GM21576 (cell line): ENCODE measurements around the gene EPHB1.
"Not testable (repeated sequence)": the region's sequence is repeated elsewhere in the genome, so short reads cannot be mapped to it uniquely, and the experiment has no call there.

Source experiments
- ATAC-seq: cut with Tn5 transposase; IDR thresholded peaks from one replicate; pipeline ENCODE4 v1.9.1; 2021; ENCODE audit warnings: mild to moderate bottlenecking, moderate library complexity; ENCODE audit not compliant: unreplicated experiment

Gene EPHB1

GRCh38 chr3:135106445-135106844 is 311.4 kb downstream of the EPHB1 start:
- ATAC-seq: no peak

- ATAC-seq: no peak
These were observed 312.0 kb downstream of the EPHB1 start for GRCh38 chr3:135107043-135107442.

DNA sequence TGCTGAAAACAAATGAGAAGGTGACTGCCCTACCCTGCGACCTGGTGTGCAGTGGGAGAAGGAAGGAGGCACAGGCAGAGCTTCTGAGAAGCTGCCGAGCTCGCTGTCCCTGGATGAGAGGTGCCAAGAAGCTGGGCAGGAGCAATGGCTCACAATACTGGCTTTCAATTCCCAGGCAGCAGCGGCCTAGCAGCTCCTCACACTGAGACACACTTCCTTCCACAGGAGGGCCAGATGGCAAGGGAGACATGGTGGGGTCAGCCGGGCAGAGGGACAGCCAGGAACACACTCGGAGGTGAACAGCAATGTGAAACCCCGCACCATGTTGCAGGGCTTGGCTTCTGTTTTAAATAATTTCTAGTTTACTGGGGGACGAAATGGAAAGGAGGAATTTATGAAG is 314.6 kb downstream of the EPHB1 start:
- ATAC-seq: no peak

- not testable (repeated sequence) for ATAC-seq
These were observed 319.5 kb downstream of the EPHB1 start for GRCh38 chr3:135114551-135114950.

DNA sequence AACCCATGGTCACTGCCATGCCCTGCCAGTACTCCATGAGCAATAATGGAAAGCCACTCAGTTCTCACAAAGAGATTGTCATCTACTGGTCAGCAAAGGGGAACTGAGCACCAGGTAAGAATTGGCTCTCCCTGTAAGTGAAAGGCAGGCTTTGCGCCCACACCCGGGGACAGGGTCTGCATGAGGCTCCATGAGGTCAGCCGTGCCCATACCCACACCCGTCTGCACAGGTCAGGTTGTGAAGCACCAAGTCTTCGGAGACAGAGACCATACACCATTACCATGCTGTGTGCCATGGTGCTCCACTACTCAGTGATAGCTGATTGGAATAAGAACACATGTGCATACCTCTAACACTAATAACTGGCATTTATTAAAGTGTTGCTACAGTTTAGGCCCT is 322.9 kb downstream of the EPHB1 start:
- ATAC-seq: no peak

- ATAC-seq: no peak
These were observed 323.7 kb downstream of the EPHB1 start for GRCh38 chr3:135118792-135119191.

DNA sequence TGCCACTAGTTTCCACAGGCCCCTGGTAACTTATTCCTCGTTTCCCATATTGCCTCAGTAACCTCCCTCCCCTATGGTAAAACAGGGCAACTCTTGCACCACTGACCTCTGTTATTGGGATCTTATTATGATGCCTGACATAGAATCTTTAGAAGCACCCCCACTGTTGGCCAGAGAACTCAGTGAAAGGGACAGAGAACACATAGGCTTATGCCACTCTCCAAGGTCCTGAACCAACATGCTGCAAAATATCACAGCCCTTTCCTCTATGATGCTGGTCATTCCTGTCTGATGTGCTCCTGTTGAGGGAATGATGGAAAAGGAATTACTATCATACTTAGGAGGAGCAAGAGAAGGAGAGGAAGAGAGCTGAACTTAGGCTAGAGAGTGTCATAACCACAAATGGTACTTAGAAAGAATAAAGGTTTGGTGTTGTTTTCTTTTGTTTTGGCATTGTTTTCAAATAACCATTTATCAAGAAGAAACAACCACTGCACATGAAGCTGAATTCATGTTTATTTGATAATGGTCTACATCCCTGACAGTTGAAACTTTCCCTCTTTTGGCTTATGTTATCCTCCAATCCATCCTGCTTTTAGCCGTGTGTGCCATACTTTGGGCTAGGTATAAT is 330.2 kb downstream of the EPHB1 start:
- no peak for ATAC-seq

DNA sequence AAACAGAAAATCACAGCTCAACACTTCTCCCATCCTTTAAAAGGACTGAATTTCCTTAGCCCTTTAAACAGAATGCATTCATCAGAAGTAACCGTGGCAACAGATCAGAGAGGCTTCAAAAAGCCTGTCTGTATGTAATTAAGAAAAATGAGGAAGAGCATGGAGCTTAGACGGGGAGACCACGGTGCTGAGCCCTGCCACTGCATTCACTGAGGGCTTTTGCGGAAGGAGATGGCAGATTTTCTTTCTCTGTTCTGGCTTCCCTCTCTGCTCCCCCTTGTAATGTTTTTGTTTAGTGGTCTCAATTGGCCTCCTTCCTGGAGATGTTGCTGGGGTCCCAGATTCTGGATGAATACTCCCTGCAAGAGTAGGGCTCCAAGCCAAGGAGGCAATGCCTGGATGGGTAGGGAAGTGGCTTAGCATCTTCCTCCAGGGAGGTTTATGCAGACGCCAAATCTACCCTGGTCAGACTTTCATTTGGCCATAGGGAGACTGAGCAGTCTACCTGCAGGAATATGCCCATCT is 332.9 kb downstream of the EPHB1 start:
- no peak for ATAC-seq

DNA sequence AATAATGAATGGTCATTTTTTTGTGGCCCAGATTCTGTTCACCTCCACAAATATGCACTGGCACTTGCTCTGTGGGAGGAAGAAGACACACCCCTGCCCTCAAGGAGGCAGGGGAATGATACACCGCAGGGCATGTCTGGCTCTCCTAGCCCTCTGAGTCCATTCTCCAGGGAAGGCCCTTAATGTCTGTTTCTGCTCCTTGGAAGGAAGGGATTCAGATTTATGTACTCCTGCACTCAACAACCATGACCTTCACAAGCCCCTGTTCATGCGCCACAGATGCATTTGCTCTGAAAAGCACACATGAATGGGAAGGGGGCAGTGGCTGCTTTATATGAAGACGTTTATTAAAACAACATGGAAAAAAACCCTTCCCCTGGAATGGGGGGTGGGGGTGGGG is 333.8 kb downstream of the EPHB1 start:
- ATAC-seq: no peak

GRCh38 chr3:135131290-135131689 is 336.2 kb downstream of the EPHB1 start:
- no peak for ATAC-seq

GRCh38 chr3:135133905-135134683 is 339.0 kb downstream of the EPHB1 start:
- no peak for ATAC-seq

DNA sequence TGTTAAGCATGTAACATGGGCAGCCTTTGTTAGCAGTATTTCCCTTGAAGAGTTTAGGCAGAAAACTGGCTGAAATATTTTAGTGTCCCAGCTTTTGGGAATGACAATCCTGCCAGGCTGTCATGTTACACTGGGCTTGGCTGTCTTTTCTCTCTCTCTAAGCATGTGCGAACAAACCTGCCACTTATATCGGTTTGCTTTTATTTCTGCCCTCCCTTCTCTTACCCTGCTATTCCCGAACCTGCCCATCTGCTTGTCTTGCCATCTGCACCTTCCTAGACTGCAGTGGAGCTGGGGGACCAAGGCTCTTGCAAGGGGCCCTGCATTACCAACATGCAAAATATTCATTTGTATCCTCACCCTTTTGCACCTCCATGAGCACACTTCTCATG is 339.6 kb downstream of the EPHB1 start:
- ATAC-seq: no peak

DNA sequence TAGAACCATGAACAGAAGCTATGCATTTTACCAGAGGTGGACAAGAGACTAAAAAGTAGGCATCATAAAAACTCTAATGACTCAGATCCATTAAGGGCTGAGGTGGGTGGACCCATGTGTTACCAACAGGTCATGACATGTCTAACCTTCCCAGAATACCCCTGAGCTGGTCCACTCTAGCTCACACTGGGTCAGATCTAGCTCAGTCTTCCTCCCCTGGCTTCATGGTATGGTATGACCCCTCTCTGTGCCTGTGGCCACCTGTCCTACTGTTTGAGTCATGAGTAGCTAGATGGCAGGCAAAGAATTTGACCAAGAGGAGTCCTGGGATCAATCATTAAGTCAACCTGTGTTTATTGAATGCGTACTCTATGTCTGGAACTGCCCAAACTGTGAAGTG is 340.4 kb downstream of the EPHB1 start:
- ATAC-seq: no peak

DNA sequence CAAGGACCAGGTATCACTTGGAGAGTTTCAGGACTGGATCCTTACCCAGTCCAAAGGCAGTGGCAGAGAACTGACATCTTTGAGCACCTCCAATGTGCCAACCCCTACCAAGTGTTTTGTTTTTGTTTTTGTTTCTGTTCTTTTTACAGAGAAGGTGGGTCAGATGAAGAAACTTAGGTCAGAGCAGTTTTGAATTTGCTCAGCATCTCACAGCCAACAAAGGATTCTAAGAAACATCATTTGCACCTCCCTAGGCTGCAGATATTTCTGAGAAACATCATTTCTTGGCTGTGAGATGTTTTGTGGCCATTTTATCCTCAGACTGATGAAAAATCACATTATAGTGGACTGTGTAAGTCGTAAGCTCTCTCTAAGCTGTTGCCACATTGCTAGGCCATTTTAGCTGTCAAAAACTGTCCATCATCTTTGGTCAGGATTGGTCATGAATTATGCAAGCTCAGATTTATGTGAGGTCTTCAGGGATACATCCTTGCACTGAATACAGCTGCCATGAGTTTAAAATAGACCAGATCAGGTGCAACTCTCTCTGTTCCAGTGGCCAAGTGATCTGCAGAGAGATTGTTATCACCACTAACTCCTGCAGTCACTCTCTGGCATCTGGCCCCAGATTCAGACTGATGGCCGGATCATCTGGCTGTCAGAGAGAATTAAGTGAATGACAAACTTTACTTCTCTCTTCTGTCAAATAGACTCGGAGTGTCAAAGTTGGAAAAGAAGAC is 341.5 kb downstream of the EPHB1 start:
- no peak for ATAC-seq

DNA sequence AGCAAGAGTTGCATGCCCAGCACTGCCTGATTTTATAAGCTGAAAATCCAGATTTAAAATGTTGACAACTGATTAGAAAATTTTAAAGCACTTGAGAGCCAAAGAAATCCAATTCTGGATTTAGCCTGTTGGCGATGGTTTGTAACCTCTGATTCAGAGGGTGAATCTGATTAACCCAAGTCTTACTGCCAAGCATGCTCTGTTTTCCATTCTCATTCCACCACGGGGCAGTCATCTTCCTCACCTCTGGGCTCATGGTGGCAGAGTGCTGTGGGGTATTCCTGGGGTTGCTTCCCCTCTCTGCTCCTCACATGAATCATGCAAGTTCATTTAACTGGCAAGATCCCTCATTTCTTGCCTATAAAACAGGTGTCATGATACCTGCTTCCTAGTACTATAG is 342.2 kb downstream of the EPHB1 start:
- ATAC-seq: no peak

DNA sequence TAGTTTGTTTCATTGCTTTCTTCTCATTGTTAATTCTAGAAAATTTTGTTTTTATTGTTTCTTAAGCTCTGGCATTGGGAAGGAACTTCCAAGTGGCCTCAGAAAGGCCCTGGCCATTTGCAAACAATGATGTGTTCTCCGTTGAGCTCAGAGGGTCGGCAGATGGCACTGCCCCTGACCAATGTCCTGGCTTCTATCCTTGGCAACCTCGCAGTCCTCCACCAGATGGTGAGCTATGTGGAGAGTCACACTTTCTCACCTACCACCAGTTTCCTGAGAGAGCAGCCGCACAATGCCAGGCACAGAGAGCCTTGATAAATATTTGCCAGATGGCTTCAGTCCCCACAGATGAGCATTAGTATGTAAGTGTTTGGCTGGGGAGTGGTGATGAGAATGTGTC is 343.7 kb downstream of the EPHB1 start:
- ATAC-seq: no peak

DNA sequence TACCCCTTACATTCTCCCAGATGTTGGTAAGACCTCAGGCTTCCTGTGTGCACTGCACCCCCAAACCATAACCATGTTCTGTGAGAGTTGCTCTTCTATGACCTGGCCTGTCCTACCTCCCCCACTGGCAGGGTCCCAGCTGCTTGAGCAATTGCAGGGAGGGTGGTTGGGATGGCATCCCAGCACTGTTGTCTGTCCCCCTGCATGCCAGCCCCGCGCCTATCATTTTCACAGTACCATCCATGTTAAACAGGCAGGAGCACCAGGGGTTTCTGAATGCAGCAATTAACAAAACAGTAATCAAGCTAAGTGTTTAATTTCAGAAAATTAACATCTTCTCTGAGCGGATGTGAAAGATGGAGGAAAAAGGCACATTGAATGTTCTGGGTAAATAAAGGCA is 345.5 kb downstream of the EPHB1 start:
- no peak for ATAC-seq

DNA sequence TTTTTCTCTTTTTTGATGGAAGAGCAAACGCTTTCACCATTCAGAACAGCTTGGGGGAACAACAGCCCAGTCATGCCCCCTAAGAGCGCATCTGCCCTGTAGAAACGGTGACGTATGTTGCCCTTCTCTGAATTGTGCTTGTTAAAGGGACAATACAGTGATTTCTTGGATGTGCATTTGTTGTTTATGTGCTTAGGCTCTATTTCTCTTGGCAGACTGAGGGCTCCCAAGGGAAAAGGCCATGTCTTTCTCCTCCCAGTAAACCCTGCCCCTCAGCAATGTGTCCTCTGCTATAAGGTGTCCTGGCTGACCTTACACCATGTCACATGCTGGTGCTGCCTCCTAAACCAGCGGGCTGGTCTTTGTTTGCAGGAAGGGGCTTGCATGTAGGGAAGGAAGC is 346.1 kb downstream of the EPHB1 start:
- no peak for ATAC-seq

DNA sequence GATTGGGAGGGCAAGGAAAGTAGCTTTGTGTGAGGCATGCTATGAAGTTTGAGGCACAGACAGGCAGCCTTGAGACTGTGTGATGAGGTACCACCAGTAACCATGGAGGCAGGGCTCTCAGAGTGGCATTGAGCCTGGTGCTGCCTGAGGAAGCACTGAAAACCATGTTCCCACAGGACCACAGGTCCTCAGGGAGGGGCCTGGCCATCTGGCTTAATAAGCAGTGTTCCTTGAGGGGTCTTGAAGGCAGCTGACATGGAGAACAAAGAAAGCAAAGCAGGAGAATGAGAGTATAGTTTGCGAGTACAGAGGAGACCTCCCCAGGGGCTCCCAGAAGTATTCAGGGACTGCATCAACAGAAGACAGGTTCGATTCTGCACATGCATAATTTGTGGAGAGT is 346.6 kb downstream of the EPHB1 start:
- ATAC-seq: no peak

- ATAC-seq: no peak
These were observed 347.5 kb downstream of the EPHB1 start for GRCh38 chr3:135142530-135142929.

- no peak for ATAC-seq
These were observed 348.4 kb downstream of the EPHB1 start for GRCh38 chr3:135143474-135143873.

DNA sequence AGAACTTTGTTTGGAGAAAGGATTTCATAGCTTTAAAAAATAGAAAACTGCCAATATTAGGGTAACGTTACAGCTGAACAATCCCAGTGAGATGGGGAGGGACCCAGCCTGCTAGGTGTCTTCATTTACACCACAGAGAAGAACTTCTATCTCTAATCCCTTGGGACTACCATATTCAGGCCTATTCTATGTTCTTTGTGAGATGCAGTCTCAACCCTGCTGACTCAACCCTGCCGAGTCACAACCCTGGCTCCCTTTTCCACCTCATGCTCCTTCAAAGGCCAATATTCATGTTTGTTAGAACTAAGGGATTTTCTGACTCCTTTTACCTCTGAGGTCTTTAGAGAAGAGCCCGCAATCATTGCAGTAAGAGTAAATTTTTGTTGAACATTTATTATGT is 350.5 kb downstream of the EPHB1 start:
- no peak for ATAC-seq
